GM12875 (cell line): ENCODE measurements around the gene OBP2B.
"Not testable (repeated sequence)": the region's sequence is repeated elsewhere in the genome, so short reads cannot be mapped to it uniquely, and the experiment has no call there.

Experiments
- H3K4me3 ChIP-seq: one replicate; pipeline ENCODE4 v1.5.1; 2011; ENCODE audit warnings: low read depth, low read length, control low read depth
- CTCF ChIP-seq: IDR thresholded peaks from 2 replicates; pipeline ENCODE4 v1.5.1; 2011; ENCODE audit warnings: low read depth, mild to moderate bottlenecking, control low read depth, inconsistent platforms, low read length, moderate library complexity, borderline replicate concordance; ENCODE audit not compliant: insufficient read depth

OBP2B gene

GRCh38 chr9:133221177-133221809, 12.2 kb upstream of the OBP2B start:
- no peak for TF ChIP-seq CTCF
- H3K4me3 ChIP-seq: no peak overlapping the region

- not testable (repeated sequence) for H3K4me3 ChIP-seq
Observed at GRCh38 chr9:133218049-133218975, 9.3 kb upstream of the OBP2B start.

- H3K4me3 ChIP-seq: not testable (repeated sequence)
Observed at GRCh38 chr9:133217333-133217988, 8.4 kb upstream of the OBP2B start.

- not testable (repeated sequence) for H3K4me3 ChIP-seq
Observed at GRCh38 chr9:133214276-133214675, 5.2 kb upstream of the OBP2B start.

- H3K4me3 ChIP-seq: no peak overlapping the region
- no peak for TF ChIP-seq CTCF
Observed at GRCh38 chr9:133210609-133211008, 1.6 kb upstream of the OBP2B start.

GRCh38 chr9:133210202-133210532, 1.1 kb upstream of the OBP2B start:
- H3K4me3 ChIP-seq: no peak overlapping the region
- no peak for TF ChIP-seq CTCF

- H3K4me3 ChIP-seq: not testable (repeated sequence)
Observed at GRCh38 chr9:133209327-133210201, 514 bp upstream of the OBP2B start.

- H3K4me3 ChIP-seq: not testable (repeated sequence)
Observed at GRCh38 chr9:133208171-133208879, 725 bp downstream of the OBP2B start.

- no peak for TF ChIP-seq CTCF
- H3K4me3 ChIP-seq: no peak overlapping the region
Observed at GRCh38 chr9:133207540-133208170, 1.4 kb downstream of the OBP2B start.
